Measurements from ENCODE around the gene TMUB1.

TMUB1 gene

DNA sequence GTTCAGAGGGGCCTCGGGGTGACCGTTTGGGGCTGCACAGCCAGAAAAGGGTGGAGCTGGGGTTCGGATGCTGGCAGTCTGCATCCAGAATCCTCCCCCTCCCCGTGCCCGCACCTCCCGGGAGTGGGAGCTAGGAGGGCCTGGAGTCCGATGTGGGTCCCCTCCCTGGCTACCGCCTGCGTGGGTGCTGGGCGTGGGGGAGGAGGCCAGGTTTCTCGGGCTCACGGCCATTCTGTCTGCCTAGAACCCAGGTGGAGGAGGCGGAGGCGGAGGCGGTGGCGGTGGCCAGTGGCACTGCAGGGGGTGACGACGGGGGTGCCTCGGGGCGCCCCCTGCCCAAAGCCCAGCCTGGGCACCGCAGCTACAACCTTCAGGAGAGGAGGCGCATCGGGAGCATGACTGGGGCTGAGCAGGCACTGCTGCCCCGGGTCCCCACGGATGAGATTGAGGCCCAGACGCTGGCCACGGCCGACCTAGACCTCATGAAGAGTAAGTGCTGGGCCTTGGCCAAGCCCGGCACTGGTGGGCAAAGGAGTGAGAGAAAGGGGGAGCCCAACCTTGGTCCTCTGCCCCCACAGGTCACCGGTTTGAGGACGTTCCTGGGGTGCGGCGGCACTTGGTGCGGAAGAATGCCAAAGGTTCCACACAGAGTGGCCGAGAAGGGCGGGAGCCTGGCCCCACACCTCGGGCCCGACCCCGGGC, 16.9 kb downstream of the TMUB1 start:
- no peak for DNase-seq (ENCODE audit: low read depth in 2 of 2)
- TF ChIP-seq CTCF (IDR thresholded peaks at IDR 0.05; ENCODE audit: low read depth, low read length): no peak
- no peak overlapping the region for H3K4me3 ChIP-seq (replicated peaks in 1 of 2; ENCODE audit: low read depth in 2 of 2, low read length in 2 of 2)

- TF ChIP-seq CTCF (IDR thresholded peaks at IDR 0.05; ENCODE audit: low read depth, low read length): no peak
- no peak overlapping the region for H3K4me3 ChIP-seq (replicated peaks in 1 of 2; ENCODE audit: low read depth in 2 of 2, low read length in 2 of 2)
Observed at GRCh38 chr7:151065516-151065915, 17.8 kb downstream of the TMUB1 start.

GRCh38 chr7:151064993-151065392, 18.3 kb downstream of the TMUB1 start:
- no peak overlapping the region for H3K4me3 ChIP-seq (replicated peaks in 1 of 2; ENCODE audit: low read depth in 2 of 2, low read length in 2 of 2)
- no peak for DNase-seq (ENCODE audit: low read depth in 2 of 2)
- TF ChIP-seq CTCF (IDR thresholded peaks at IDR 0.05; ENCODE audit: low read depth, low read length): no peak

More at GRCh38 chr7:151065516-151065915, 17.8 kb downstream of the TMUB1 start:
- no peak for DNase-seq (ENCODE audit: low read depth in 2 of 2)

DNA sequence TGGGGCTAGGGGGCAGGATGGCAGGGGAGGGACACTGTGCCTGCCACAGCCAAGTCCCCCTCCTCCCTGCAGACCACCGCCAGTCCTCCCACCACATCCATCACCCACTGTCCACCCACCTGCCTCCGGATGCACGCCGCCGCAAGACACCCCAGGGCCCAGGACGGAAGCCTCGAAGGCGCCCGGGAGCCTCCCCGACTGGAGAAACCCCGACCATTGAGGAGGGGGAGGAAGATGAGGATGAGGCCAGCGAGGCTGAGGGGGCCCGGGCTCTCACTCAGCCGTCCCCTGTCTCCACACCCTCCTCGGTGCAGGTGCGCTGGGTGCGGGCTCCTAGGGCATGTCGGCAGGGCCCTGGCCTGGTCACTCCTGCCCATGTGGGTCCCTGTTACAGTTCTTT, 18.8 kb downstream of the TMUB1 start:
- no peak for DNase-seq (ENCODE audit: low read depth in 2 of 2)
- H3K4me3 ChIP-seq (replicated peaks in 1 of 2; ENCODE audit: low read depth in 2 of 2, low read length in 2 of 2): no peak overlapping the region
- no peak for TF ChIP-seq CTCF (IDR thresholded peaks at IDR 0.05; ENCODE audit: low read depth, low read length)

GRCh38 chr7:151063212-151063561, 20.1 kb downstream of the TMUB1 start:
- H3K4me3 ChIP-seq (replicated peaks in 1 of 2; ENCODE audit: low read depth in 2 of 2, low read length in 2 of 2): no peak overlapping the region
- peak; percentile 67 to 70 for DNase-seq (ENCODE audit: low read depth in 2 of 2)
- no peak for TF ChIP-seq CTCF (IDR thresholded peaks at IDR 0.05; ENCODE audit: low read depth, low read length)

DNA sequence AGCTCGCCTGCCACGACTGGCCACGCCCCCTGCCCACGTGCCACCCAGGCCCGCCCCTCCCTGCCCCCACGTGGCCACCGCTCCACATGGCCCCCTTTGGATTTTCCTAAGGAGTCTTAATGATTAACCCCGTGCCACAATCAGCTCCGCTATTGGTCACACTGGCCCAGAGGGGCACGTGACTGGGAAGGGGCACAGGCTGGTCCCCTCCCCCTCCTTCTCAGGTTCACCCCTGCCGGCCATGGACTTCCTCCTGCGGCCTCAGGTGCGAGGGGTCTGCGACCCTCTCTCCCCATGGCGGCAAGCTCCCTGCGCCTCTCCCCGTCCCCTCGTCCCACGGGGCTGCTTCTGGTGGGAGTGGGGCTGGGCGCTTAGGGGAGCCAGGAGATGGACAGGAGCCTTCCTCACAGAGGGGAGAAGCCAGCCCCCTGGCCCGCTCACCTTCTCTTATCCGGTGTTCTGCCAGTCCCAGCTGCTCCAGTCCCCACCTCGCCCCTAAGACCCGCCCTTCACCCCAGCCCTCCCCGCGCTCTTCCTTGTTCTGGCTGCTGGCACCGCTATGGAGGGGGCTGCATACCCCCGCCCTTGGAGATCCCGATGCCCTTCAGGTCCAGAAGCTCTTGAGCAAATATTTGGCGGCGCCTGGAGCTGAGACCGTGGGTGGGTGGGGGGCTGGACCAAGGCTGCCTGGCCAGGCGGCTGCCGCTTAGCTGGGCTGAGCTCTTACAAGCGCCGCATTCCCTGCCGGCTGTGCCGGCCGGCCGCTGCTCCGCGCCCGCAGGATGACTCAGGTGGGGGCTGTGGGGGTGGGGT, 20.7 kb downstream of the TMUB1 start:
- peak overlapping the region; percentile 23 to 26 for H3K4me3 ChIP-seq (replicated peaks in 1 of 2; ENCODE audit: low read depth in 2 of 2, low read length in 2 of 2)
- TF ChIP-seq CTCF (IDR thresholded peaks at IDR 0.05; ENCODE audit: low read depth, low read length): no peak

More for the DNA sequence above, 20.7 kb downstream of the TMUB1 start:
- DNase-seq (ENCODE audit: low read depth in 2 of 2): peak; percentile 67 to 69
